GM12878 (cell line): Measurements from ENCODE around the gene DYSF. TPM values are rescaled to one million over a fixed set of nuclear protein-coding genes. Genes with fewer than 3 reads are reported as not detected.

Experiments
- ATAC-seq: fragments of 200-7000 bp; cut with Tn5 transposase; 3 replicates; pipeline ENCODE4 v1.9.1; 2020; ENCODE audit warnings: mild to moderate bottlenecking, moderate library complexity
- BruUV-seq: library from RNA; stranded (reverse); fragments of 400-500 nt; replicated peaks from 2 replicates; lab custom pipeline; 2021; lab: Mats Ljungman, UMichigan
- CTCF ChIA-PET: fragments of 300-600 bp; sonication (Branson Sonifier 250); formaldehyde crosslinking; extraction: SDS; loops from one replicate; lab custom pipeline; 2021; ENCODE audit warnings: inconsistent platforms; lab: Yijun Ruan, JAX
- POLR2A ChIA-PET: fragments of 350-600 bp; formaldehyde crosslinking; extraction: SDS; loops from one replicate; lab custom pipeline; 2021; ENCODE audit warnings: inconsistent platforms; lab: Charles Lee
- RAD21 ChIA-PET: fragments of 300-600 bp; sonication (Branson Sonifier 250); formaldehyde crosslinking; loops from one replicate; lab custom pipeline; 2023; ENCODE audit warnings: antibody characterized with exemption; ENCODE audit not compliant: unreplicated experiment; lab: Charles Lee
- SMC1A ChIA-PET: fragments of 300-600 bp; sonication (Branson Sonifier 250); formaldehyde crosslinking; loops from one replicate; lab custom pipeline; 2023; ENCODE audit not compliant: unreplicated experiment, uncharacterized antibody; lab: Charles Lee
- DNase-seq: peaks from one replicate; pipeline ENCODE4 v3.0.0-alpha.2; 2011; ENCODE audit warnings: low read depth, low spot score
- FAIRE-seq: peaks from 3 replicates; lab custom pipeline; 2011; peaks lifted over from hg19 to GRCh38; lab: Jason Lieb, UNC
- H2AFZ ChIP-seq: 2 replicates; pipeline ENCODE4 v1.6.0; 2011; ENCODE audit warnings: low read depth, low read length, control low read depth; ENCODE audit not compliant: control insufficient read depth
- H3K27ac ChIP-seq: 2 replicates; pipeline ENCODE4 v1.5.1; 2011; ENCODE audit warnings: control low read depth; ENCODE audit not compliant: control insufficient read depth, insufficient read depth
- H3K27me3 ChIP-seq, 2 experiments: replicated peaks in 1 of 2; 2 replicates each; pipeline versions ENCODE4 v1.6.0 to v1.6.1; 2011; ENCODE audit warnings: low read length in 1 of 2; ENCODE audit not compliant: control insufficient read depth in 2 of 2, insufficient read depth in 2 of 2
- H3K36me3 ChIP-seq, 2 experiments: 2 replicates each; pipeline ENCODE4 v1.5.1; 2011; ENCODE audit warnings: low read length in 1 of 2; ENCODE audit not compliant: control insufficient read depth in 2 of 2, insufficient read depth in 2 of 2
- H3K4me1 ChIP-seq: 2 replicates; pipeline ENCODE4 v1.6.1; 2011; ENCODE audit warnings: mild to moderate bottlenecking, low read length, moderate library complexity, mixed read lengths; ENCODE audit not compliant: control insufficient read depth, insufficient read depth
- H3K4me2 ChIP-seq: 2 replicates; pipeline ENCODE4 v1.6.0; 2011; ENCODE audit warnings: control low read depth; ENCODE audit not compliant: control insufficient read depth, insufficient read depth
- H3K4me3 ChIP-seq: fragments of 200-600 bp; sonication (generic); 2 replicates; pipeline ENCODE4 v1.5.1; 2016
- H3K79me2 ChIP-seq: 2 replicates; pipeline ENCODE4 v1.6.0; 2011; ENCODE audit warnings: low read length; ENCODE audit not compliant: control insufficient read depth, insufficient read depth
- H3K9ac ChIP-seq: 2 replicates; pipeline ENCODE4 v1.8.0; 2011; ENCODE audit warnings: low read length, control low read depth, mixed read lengths; ENCODE audit not compliant: control insufficient read depth, insufficient read depth
- H3K9me3 ChIP-seq: replicated peaks from 3 replicates; pipeline ENCODE4 v1.5.1; 2011; ENCODE audit warnings: mild to moderate bottlenecking, low read length; ENCODE audit not compliant: control insufficient read depth, insufficient read depth
- H4K20me1 ChIP-seq: 2 replicates; pipeline ENCODE4 v1.6.0; 2011; ENCODE audit not compliant: control insufficient read depth, insufficient read depth
- JUNB ChIP-seq: IDR thresholded peaks from 2 replicates; pipeline ENCODE4 v1.6.1; 2016; ENCODE audit warnings: antibody characterized with exemption, mild to moderate bottlenecking
- NR2F1 ChIP-seq: fragments of 450-650 bp; conservative IDR thresholded peaks from 2 replicates; pipeline ENCODE4 v1.6.1; 2017; ENCODE audit warnings: mild to moderate bottlenecking
- STAT1 ChIP-seq: fragments of 450-650 bp; conservative IDR thresholded peaks from 2 replicates; pipeline ENCODE4 v1.6.1; 2014; ENCODE audit warnings: antibody characterized with exemption, mild to moderate bottlenecking
- SUZ12 ChIP-seq: fragments of 200-600 bp; sonication (generic); IDR thresholded peaks from one replicate; pipeline ENCODE4 v1.6.1; 2018; ENCODE audit warnings: antibody characterized with exemption, mild to moderate bottlenecking; ENCODE audit not compliant: unreplicated experiment
- WGBS: methylation state at CpG from one replicate; pipeline ENCODE4 v1.1.6; 2016; ENCODE audit warnings: low lambda C conversion rate; ENCODE audit not compliant: insufficient replicate concordance, insufficient coverage; ENCODE audit errors: missing lambda C conversion rate; 5-methylcytosine and 5-hydroxymethylcytosine counted together
- in situ Hi-C: fragments of 300-500 bp; cut with MboI; formaldehyde crosslinking; loops from 9 replicates; pipeline ENCODE4 v1.14.3; 2018; ENCODE audit warnings: mixed read lengths
- intact Hi-C: fragments of 100-400 bp; cut with micrococcal nuclease; formaldehyde crosslinking; loops from one replicate; pipeline ENCODE4 v1.14.2; 2022; ENCODE audit not compliant: unreplicated experiment
- polyA plus RNA-seq, 11 experiments: library from polyadenylated mRNA; depleted of rRNA in 4 of 11; unstranded in 6 of 11; stranded (reverse) in 5 of 11; fragments of >200 nt; fragmentation: Nextera tagmentation in 4 of 11; fragmentation: Illumina TruSeq in 1 of 11; extraction: Ambion mirVana in 4 of 11; extraction: Trizol in 1 of 11; gene quantifications; 1 replicate in 1 of 11; 2 replicates in 10 of 11; pipeline versions ENCODE4 v1.2.1 to v1.2.3, GENCODE V29; 2011 to 2016; ENCODE audit warnings: inconsistent platforms in 2 of 11, missing spikeins in 2 of 11, low read depth in 1 of 11
- total RNA-seq, 4 experiments: library from RNA; depleted of rRNA in 3 of 4; stranded (reverse); fragments of >200 nt in 3 of 4; fragmentation: Illumina TruSeq in 1 of 4; extraction: Trizol in 1 of 4; gene quantifications; 2 replicates each; pipeline versions ENCODE4 v1.2.1 to v1.2.3, GENCODE V29; 2013 to 2021
- TF ChIP-seq, protein P1 (sequence below): IDR thresholded peaks from 2 replicates; pipeline ENCODE4 v1.6.1; 2012; ENCODE audit warnings: mild to moderate bottlenecking, low read depth, low read length
- TF ChIP-seq, protein P2 (sequence below): fragments of 450-650 bp; IDR thresholded peaks from 2 replicates; pipeline ENCODE4 v1.6.1; 2017; ENCODE audit warnings: low read depth, mild to moderate bottlenecking, moderate library complexity

The DYSF gene
- total and polyA plus RNA-seq, 10 of the 15 experiments (the other 5 are each of a cell fraction or from before 2014, with no cell fraction given) = under 0.01 to 0.15 (median 0.03) TPM; not detected in 7

DNA sequence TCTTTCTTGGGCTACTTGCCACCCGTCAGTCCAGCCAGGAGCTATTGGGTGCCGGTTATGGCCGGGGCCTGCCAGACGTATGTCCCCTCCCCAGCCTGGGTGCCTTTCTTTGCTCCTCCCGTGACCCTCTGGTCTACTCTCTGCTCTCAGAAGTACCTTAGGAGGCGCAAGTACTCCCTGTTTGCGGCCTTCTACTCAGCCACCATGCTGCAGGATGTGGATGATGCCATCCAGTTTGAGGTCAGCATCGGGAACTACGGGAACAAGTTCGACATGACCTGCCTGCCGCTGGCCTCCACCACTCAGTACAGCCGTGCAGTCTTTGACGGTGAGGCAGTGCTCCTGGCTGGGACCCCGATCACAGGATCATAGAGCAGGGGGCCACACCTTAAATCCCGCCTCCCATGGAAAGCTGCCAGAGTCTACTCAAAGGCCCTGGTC lies 99.5 kb downstream of the DYSF start (continued):
- TF ChIP-seq, protein P1, sequence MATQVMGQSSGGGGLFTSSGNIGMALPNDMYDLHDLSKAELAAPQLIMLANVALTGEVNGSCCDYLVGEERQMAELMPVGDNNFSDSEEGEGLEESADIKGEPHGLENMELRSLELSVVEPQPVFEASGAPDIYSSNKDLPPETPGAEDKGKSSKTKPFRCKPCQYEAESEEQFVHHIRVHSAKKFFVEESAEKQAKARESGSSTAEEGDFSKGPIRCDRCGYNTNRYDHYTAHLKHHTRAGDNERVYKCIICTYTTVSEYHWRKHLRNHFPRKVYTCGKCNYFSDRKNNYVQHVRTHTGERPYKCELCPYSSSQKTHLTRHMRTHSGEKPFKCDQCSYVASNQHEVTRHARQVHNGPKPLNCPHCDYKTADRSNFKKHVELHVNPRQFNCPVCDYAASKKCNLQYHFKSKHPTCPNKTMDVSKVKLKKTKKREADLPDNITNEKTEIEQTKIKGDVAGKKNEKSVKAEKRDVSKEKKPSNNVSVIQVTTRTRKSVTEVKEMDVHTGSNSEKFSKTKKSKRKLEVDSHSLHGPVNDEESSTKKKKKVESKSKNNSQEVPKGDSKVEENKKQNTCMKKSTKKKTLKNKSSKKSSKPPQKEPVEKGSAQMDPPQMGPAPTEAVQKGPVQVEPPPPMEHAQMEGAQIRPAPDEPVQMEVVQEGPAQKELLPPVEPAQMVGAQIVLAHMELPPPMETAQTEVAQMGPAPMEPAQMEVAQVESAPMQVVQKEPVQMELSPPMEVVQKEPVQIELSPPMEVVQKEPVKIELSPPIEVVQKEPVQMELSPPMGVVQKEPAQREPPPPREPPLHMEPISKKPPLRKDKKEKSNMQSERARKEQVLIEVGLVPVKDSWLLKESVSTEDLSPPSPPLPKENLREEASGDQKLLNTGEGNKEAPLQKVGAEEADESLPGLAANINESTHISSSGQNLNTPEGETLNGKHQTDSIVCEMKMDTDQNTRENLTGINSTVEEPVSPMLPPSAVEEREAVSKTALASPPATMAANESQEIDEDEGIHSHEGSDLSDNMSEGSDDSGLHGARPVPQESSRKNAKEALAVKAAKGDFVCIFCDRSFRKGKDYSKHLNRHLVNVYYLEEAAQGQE = no peak
- TF ChIP-seq, all 136 proteins: peak for 0

DNA sequence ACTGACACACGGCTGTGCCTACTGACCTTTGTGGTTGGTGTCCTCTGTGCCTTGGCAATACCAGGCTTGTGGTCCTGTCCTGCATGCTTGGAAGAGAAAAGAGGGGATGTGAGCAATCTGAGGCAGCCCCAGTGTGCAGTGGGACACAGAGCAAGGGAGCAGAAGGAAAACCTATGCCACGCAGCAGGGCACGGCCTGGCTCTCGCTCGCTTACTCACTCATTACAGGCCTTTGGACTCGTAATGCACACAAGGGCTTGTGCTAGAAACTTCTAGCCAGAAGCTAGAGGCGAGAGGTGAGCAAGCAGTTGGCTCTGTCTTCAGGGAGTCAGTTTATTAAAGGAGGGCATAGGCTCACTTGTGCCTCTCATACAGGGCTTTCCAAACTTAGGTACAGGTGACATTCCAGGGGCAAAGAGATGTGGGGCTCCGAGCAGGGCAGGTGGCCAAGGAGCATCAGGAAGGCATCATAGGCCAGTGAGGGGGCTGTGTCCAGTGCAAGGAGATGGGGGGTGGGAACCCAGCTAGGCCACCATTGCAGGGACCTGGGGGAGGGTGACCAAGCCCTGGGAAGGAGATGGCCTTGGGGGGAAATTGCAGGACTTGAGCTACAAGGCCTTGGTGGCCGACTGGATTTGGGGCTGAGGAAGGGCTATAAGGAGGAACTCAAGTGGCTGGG lies 100.8 kb downstream of the DYSF start:
- intact Hi-C loops = no loop called here
- Histone ChIP-seq H3K36me3 (no peaks in the 10 kb centered on the region), H3K9ac (no peak overlapping the region), H3K4me3 (no peak overlapping the region), H3K79me2 (no peaks in the 10 kb centered on the region), H3K27me3 (no peaks in the 10 kb centered on the region; a peak in 1 of 4 replicates), H3K4me2 (no peak overlapping the region), H2AFZ (no peak overlapping the region), H3K4me1 (no peaks in the 10 kb centered on the region), H4K20me1 (no peaks in the 10 kb centered on the region), H3K27ac (no peak overlapping the region), H3K9me3 (no peaks in the 10 kb centered on the region)
- BruUV-seq = no TSS peak
- ATAC-seq (no peak), FAIRE-seq (no peak), DNase-seq (no peak)
- TF ChIP-seq NR2F1 (no peak), STAT1 (no peak), SUZ12 (no peak), JUNB (no peak)
- TF ChIP-seq, protein P2, sequence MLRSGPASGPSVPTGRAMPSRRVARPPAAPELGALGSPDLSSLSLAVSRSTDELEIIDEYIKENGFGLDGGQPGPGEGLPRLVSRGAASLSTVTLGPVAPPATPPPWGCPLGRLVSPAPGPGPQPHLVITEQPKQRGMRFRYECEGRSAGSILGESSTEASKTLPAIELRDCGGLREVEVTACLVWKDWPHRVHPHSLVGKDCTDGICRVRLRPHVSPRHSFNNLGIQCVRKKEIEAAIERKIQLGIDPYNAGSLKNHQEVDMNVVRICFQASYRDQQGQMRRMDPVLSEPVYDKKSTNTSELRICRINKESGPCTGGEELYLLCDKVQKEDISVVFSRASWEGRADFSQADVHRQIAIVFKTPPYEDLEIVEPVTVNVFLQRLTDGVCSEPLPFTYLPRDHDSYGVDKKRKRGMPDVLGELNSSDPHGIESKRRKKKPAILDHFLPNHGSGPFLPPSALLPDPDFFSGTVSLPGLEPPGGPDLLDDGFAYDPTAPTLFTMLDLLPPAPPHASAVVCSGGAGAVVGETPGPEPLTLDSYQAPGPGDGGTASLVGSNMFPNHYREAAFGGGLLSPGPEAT = no peak
- CTCF ChIA-PET = no interaction called here
- POLR2A ChIA-PET = no interaction called here
- in situ Hi-C loops = no loop called here
- SMC1A ChIA-PET = no interaction called here
- RAD21 ChIA-PET = interaction anchor here (0.5 kb wide), 1 partner anchor 598 kb away, joined by 4 read pairs; no protein-coding TSS in a partner anchor
- WGBS = 17% methylated on average over 9 of the region's 9 CpGs
